Ramos (cell line): ENCODE measurements around the gene ZDHHC7.

Experiments
- in situ Hi-C: fragments of 300-500 bp; cut with MboI; formaldehyde crosslinking; loops from one replicate; pipeline ENCODE4 v1.14.3; 2022; ENCODE audit warnings: low sequenced_read_pairs; ENCODE audit not compliant: unreplicated experiment

The ZDHHC7 gene

DNA sequence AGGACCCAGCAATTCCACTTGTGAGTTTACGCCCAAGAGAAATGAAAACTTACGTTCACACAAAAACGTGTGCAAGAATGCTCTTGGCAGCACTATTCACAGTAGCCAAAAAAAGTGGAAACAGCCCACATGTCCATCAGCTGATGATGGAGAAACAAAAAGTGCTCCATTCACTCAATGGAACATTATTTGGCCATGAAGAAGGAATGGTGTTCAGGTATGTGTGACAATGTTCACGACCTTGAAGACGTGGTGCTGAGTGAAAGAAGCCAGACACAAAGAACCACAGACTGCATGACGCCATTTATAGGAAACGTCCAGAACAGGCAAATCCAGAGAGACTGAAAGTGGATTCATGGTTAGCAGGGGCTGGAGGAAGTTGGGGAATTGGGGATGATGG, 84.9 kb downstream of the ZDHHC7 start:
- in situ Hi-C loops: no loop called here

DNA sequence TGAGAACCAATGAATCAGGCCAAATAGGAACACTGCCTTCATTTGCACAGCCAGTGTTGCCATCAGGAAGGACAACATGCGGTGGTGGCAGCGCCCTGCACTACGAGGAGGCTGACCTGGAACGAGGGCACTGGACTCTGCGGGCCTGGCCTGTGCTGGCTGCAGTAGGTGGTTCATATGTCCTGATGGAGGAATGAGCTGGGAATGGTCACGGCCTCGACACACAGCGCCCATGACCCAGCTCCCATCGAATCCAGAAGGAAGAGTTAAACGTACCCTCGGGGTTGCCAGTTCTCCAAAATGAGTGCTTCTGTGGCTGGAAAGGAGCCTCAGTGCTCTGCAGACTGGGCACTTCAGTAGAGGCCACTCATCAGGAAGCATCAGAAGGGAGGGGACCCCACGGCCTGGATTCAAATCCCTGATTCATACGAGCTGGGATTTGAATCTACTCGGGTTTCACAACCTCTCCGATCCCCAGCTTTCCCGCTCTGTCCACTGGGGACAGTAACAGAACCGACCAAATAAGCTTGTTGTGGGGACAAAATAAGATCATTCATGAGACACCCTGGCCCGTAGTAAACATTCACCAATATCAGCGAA, 85.5 kb downstream of the ZDHHC7 start:
- in situ Hi-C loops: no loop called here

DNA sequence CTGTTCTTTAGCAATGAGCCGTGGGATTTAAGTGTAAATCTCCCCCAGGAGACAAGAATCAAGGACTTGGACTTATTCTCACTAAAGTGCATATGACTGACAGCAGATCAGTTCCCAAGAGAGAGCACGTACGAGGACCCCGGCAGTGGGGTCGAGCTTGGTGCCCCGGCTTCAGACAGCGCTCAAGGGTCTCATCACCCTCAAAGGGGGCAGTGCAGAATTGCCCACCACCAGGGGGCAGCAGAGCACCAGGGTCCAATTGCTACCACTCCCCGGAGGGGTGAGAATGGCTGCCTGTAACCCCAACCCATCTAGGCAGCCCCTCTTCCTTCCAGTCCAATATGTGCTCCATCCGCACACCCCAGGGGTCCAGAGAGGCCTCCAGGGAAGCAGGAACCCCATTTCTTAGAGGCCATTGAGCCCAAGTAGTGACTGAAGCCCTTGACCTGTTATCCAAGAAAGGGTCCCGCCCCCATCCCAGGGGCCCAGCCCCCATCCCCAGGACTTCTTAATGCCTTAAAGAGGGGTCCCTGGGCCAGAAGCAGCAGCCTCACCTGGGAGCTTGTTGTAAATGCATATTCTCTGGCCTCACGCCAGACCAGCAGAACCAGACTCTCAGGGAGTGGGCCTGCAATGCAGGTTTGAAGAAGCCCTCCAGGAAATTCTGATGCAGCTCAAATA, 86.1 kb downstream of the ZDHHC7 start:
- in situ Hi-C loops: no loop called here

- in situ Hi-C loops: loop anchor here (5.0 kb wide), 1 partner anchor 48 kb away; no protein-coding TSS in a partner anchor
These were observed 86.8 kb downstream of the ZDHHC7 start for GRCh38 chr16:84924331-84925091.
